ENCODE data around the gene FGGY. TPM values are rescaled to one million over a fixed set of nuclear protein-coding genes. Genes with fewer than 3 reads are reported as not detected.

FGGY gene
- total RNA-seq, 1 experiment from 2014 or later = 4.7 TPM

DNA sequence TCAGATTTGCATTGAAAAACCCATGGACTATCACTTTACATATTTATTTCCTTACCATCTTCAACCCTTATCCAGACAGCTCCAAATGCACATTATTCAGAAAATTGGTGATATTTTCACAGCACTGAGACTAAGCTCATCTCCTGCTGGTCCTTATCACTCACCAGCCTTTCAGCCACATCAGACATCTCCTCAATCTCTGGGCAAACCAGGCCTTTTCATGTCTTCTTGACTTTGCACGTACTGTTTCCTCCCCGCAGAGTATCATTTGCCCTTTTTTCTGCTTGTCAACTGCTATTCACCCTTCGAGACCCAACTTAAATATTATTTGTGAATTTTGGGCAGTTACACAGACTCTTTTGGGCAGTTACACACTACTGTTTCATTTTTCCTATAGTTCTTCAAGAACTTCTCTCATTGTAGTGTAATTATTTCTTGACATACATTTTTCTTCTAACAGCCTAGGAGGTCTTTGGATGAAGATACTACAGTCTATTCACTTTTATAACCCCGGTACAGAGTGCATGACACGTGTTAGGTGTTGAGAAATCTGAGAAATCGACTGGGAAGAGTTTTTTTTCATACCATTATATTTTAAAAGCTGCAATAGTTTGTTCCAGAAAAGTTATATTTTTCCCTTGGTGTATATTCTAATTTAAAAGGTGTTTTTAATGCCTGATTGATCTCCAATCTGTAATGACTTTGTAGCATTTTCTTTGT lies 98.0 kb downstream of the FGGY start:
- no peak for DNase-seq

DNA sequence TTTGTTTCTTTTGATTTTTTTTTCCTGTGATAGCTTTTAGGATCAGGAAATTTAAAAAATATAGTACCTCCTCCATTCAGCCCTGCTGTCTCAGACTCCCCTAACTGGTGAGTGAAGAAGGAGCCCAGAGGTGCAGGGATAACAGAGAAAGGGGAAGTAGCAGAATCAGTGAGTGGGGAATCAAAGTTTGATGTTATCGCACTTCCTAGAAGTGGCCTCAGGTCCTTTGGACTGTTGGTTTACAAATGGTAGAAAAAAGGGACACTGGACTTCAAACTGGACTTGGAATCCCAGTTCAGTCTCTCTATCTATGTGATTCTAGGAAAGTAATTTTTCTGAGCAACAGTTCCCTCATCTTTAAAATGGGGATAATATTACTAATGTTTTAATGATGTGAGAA lies 99.5 kb downstream of the FGGY start:
- no peak overlapping the region for H3K4me2 ChIP-seq (ENCODE audit: low read depth, low read length, poor library complexity, severe bottlenecking)
- no peak overlapping the region for H3K27ac ChIP-seq (ENCODE audit: low read length)
- H3K79me2 ChIP-seq (ENCODE audit: low read length) = no peaks in the 10 kb centered on the region
- H4K20me1 ChIP-seq (ENCODE audit: insufficient read depth, low read depth, low read length) = no peaks in the 10 kb centered on the region
- no peaks in the 10 kb centered on the region for H3K4me1 ChIP-seq (ENCODE audit: low read length)
- no peak overlapping the region for H2AFZ ChIP-seq (ENCODE audit: low read length)
- H3K36me3 ChIP-seq (ENCODE audit: insufficient read depth, low read length) = no peaks in the 10 kb centered on the region
- no peaks in the 10 kb centered on the region for H3K9me2 ChIP-seq (replicated peaks; ENCODE audit: insufficient read depth, low read length)
- no peaks in the 10 kb centered on the region for H3K27me3 ChIP-seq (ENCODE audit: low read length)
- no peak overlapping the region for H3K4me3 ChIP-seq (ENCODE audit: low read length)
- H3K9ac ChIP-seq (ENCODE audit: low read length) = no peak overlapping the region
- no peaks in the 10 kb centered on the region for H3K9me3 ChIP-seq (ENCODE audit: low read length)
- DNase-seq = no peak

More for the DNA sequence above, 98.0 kb downstream of the FGGY start:
- no peaks in the 10 kb centered on the region for H3K4me1 ChIP-seq (ENCODE audit: low read length)
- no peaks in the 10 kb centered on the region for H3K27me3 ChIP-seq (ENCODE audit: low read length)
- H2AFZ ChIP-seq (ENCODE audit: low read length) = no peak overlapping the region
- H3K9ac ChIP-seq (ENCODE audit: low read length) = no peak overlapping the region
- no peaks in the 10 kb centered on the region for H4K20me1 ChIP-seq (ENCODE audit: insufficient read depth, low read depth, low read length)
- H3K36me3 ChIP-seq (ENCODE audit: insufficient read depth, low read length) = no peaks in the 10 kb centered on the region
- no peak overlapping the region for H3K27ac ChIP-seq (ENCODE audit: low read length)
- H3K4me2 ChIP-seq (ENCODE audit: low read depth, low read length, poor library complexity, severe bottlenecking) = no peak overlapping the region
- no peaks in the 10 kb centered on the region for H3K9me3 ChIP-seq (ENCODE audit: low read length)
- no peaks in the 10 kb centered on the region for H3K9me2 ChIP-seq (replicated peaks; ENCODE audit: insufficient read depth, low read length)
- H3K79me2 ChIP-seq (ENCODE audit: low read length) = no peaks in the 10 kb centered on the region
- no peak overlapping the region for H3K4me3 ChIP-seq (ENCODE audit: low read length)

DNA sequence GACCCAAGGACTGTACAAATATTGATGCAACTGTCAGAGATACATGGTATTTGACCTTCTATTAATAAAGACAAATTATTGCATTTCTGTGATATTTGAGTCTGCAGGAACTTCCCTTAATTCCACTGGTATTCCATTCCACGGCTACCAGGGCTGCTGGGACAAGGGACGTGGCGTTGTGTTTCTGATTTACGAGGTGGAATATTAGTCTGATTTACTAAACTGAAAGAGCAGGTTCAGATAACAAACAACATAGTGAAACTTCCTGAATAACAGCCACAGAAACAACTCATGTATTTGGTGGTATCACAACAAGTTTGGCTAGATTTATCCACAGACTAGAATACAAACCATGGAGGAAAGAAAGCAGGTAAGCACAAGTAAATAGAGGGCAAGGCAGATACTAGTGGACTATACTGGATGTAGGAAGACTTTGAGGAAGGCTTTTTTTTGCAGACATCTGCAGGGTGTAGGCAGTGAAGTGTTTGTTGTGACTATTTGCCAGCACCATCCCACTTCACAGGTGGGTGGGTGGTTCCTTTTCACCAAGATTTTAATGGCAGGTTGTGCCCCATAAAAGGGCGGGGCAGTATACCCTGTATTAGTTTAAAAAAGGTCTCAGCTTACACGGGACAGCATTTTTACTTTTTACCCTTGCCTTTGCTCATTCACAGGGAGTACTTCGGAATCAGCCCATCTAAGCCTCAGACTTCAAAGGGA lies 100.4 kb downstream of the FGGY start:
- H3K27me3 ChIP-seq (ENCODE audit: low read length) = no peaks in the 10 kb centered on the region
- no peak overlapping the region for H3K27ac ChIP-seq (ENCODE audit: low read length)
- H3K4me2 ChIP-seq (ENCODE audit: low read depth, low read length, poor library complexity, severe bottlenecking) = no peak overlapping the region
- no peaks in the 10 kb centered on the region for H3K9me2 ChIP-seq (replicated peaks; ENCODE audit: insufficient read depth, low read length)
- H4K20me1 ChIP-seq (ENCODE audit: insufficient read depth, low read depth, low read length) = no peaks in the 10 kb centered on the region
- H3K9me3 ChIP-seq (ENCODE audit: low read length) = no peaks in the 10 kb centered on the region
- no peak overlapping the region for H3K9ac ChIP-seq (ENCODE audit: low read length)
- no peaks in the 10 kb centered on the region for H3K36me3 ChIP-seq (ENCODE audit: insufficient read depth, low read length)
- H2AFZ ChIP-seq (ENCODE audit: low read length) = no peak overlapping the region
- no peaks in the 10 kb centered on the region for H3K4me1 ChIP-seq (ENCODE audit: low read length)
- DNase-seq = no peak
- no peaks in the 10 kb centered on the region for H3K79me2 ChIP-seq (ENCODE audit: low read length)
- no peak overlapping the region for H3K4me3 ChIP-seq (ENCODE audit: low read length)

DNA sequence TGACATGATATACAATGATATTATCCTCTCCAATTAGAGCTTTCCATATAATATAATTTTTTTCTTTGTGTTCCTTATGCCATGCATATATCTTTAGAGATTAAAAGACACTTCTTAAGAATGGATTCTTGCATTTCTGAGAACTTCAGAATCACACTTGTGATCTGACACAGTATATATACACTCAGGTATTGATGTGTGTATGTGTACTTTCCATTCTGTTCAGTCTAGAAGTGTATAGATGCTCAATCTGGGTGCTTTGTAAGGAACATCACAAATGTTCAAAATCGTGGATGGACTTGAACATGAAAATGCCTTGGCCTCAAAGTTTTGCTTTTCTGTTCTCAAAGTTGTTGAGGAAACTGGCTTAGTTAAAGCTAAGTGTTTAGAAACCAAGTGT lies 102.7 kb downstream of the FGGY start:
- H3K4me1 ChIP-seq (ENCODE audit: low read length) = no peaks in the 10 kb centered on the region
- H3K9me2 ChIP-seq (replicated peaks; ENCODE audit: insufficient read depth, low read length) = no peaks in the 10 kb centered on the region
- H3K4me2 ChIP-seq (ENCODE audit: low read depth, low read length, poor library complexity, severe bottlenecking) = no peak overlapping the region
- no peaks in the 10 kb centered on the region for H3K27me3 ChIP-seq (ENCODE audit: low read length)
- H2AFZ ChIP-seq (ENCODE audit: low read length) = no peak overlapping the region
- no peak overlapping the region for H3K9ac ChIP-seq (ENCODE audit: low read length)
- no peaks in the 10 kb centered on the region for H4K20me1 ChIP-seq (ENCODE audit: insufficient read depth, low read depth, low read length)
- H3K9me3 ChIP-seq (ENCODE audit: low read length) = no peaks in the 10 kb centered on the region
- DNase-seq = no peak
- H3K36me3 ChIP-seq (ENCODE audit: insufficient read depth, low read length) = no peaks in the 10 kb centered on the region
- no peak overlapping the region for H3K27ac ChIP-seq (ENCODE audit: low read length)
- H3K4me3 ChIP-seq (ENCODE audit: low read length) = no peak overlapping the region
- H3K79me2 ChIP-seq (ENCODE audit: low read length) = no peaks in the 10 kb centered on the region

DNA sequence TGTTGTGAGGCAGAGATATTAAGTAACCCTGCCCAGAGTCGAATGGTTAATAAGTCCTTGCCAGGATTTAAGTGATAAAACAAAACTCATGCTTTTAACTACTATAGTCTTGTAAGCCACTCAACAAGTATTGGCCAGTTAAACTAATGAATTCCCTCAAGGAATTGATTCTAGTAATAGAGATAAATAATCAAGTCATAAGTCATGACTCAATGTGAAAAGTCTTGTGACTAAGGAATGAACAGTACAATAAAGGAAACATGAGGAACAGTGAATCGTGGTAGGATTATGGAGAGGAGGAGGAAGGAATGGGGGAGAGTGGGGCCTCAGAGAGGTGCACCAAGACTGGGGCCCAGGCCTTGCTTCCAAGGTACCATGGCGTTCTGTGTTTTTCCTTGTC lies 104.7 kb downstream of the FGGY start:
- H4K20me1 ChIP-seq (ENCODE audit: insufficient read depth, low read depth, low read length) = no peaks in the 10 kb centered on the region
- no peaks in the 10 kb centered on the region for H3K4me1 ChIP-seq (ENCODE audit: low read length)
- H3K27me3 ChIP-seq (ENCODE audit: low read length) = no peaks in the 10 kb centered on the region
- no peaks in the 10 kb centered on the region for H3K79me2 ChIP-seq (ENCODE audit: low read length)
- DNase-seq = no peak
- H3K9me2 ChIP-seq (replicated peaks; ENCODE audit: insufficient read depth, low read length) = no peaks in the 10 kb centered on the region
- no peak overlapping the region for H2AFZ ChIP-seq (ENCODE audit: low read length)
- H3K9me3 ChIP-seq (ENCODE audit: low read length) = no peaks in the 10 kb centered on the region
- H3K4me3 ChIP-seq (ENCODE audit: low read length) = no peak overlapping the region
- no peak overlapping the region for H3K9ac ChIP-seq (ENCODE audit: low read length)
- H3K27ac ChIP-seq (ENCODE audit: low read length) = no peak overlapping the region
- no peak overlapping the region for H3K4me2 ChIP-seq (ENCODE audit: low read depth, low read length, poor library complexity, severe bottlenecking)
- H3K36me3 ChIP-seq (ENCODE audit: insufficient read depth, low read length) = no peaks in the 10 kb centered on the region

DNA sequence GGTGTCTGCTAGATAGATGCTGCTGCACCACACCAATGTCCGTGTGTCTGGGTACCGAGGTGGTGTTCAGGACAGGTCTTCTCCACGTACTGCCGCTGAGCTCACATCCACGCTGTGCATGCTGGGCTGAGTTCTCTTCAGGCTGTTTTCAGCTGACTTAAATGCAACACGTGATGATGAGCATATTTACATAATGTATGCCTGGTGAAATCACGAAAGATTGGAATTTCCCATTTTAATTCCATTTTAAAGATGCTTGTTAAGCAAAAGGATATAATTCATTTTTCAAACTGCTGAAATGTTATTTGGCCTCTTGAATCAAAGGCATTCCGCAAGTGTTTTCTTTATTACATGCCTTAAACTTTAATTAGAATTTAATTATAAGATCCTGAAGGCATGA lies 107.9 kb downstream of the FGGY start:
- H3K79me2 ChIP-seq (ENCODE audit: low read length) = no peaks in the 10 kb centered on the region
- H3K36me3 ChIP-seq (ENCODE audit: insufficient read depth, low read length) = no peaks in the 10 kb centered on the region

DNA sequence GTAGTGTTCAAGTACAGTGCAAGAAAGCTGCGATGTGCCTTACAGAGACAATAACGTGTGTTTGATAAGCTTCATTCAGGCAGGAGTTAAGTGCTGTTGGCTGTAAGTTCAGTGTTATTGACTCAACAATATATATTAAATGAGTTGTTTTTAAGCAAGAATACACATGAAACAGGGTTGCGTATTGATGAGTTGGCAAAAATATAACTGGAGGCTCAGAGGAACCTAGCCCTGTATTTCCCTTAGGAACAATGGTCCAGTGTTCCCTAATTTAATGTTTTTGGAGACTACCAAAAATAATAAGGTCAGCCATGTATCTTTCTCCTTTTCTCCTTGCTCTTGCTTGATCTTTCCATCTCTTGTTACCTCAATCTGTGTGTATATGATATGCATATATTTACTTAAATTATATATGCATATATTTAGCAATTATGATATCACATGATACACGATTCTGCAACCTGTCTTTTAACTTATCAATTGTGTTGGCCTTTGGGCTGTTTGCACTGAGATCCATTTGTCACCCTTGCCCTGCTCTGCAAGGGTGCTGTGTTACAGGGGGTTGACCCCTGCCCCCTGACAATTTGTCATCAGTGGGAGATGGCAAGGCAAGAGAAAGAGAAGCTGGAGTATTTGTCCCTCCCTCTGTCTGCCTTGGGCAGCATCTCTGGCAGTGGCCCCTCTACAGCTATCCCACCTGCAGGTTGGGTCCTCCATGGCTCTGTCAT lies 109.7 kb downstream of the FGGY start:
- Histone ChIP-seq H3K4me3 (ENCODE audit: low read length) (no peak overlapping the region), H3K36me3 (ENCODE audit: insufficient read depth, low read length) (no peaks in the 10 kb centered on the region), H3K9ac (ENCODE audit: low read length) (no peak overlapping the region), H3K9me3 (ENCODE audit: low read length) (no peaks in the 10 kb centered on the region), H3K27me3 (ENCODE audit: low read length) (no peaks in the 10 kb centered on the region), H3K4me2 (ENCODE audit: low read depth, low read length, poor library complexity, severe bottlenecking) (no peak overlapping the region), H4K20me1 (ENCODE audit: insufficient read depth, low read depth, low read length) (no peaks in the 10 kb centered on the region), H3K9me2 (replicated peaks; ENCODE audit: insufficient read depth, low read length) (no peaks in the 10 kb centered on the region), H3K27ac (ENCODE audit: low read length) (no peak overlapping the region), H2AFZ (ENCODE audit: low read length) (no peak overlapping the region), H3K4me1 (ENCODE audit: low read length) (no peaks in the 10 kb centered on the region), H3K79me2 (ENCODE audit: low read length) (no peaks in the 10 kb centered on the region)
- DNase-seq = no peak

More for the DNA sequence above, 107.9 kb downstream of the FGGY start:
- H3K9ac ChIP-seq (ENCODE audit: low read length) = no peak overlapping the region
- no peaks in the 10 kb centered on the region for H3K9me2 ChIP-seq (replicated peaks; ENCODE audit: insufficient read depth, low read length)
- no peaks in the 10 kb centered on the region for H4K20me1 ChIP-seq (ENCODE audit: insufficient read depth, low read depth, low read length)
- no peak overlapping the region for H3K4me2 ChIP-seq (ENCODE audit: low read depth, low read length, poor library complexity, severe bottlenecking)
- no peak for DNase-seq
- H3K9me3 ChIP-seq (ENCODE audit: low read length) = no peaks in the 10 kb centered on the region
- no peak overlapping the region for H2AFZ ChIP-seq (ENCODE audit: low read length)
- no peak overlapping the region for H3K4me3 ChIP-seq (ENCODE audit: low read length)
- no peaks in the 10 kb centered on the region for H3K4me1 ChIP-seq (ENCODE audit: low read length)
- no peak overlapping the region for H3K27ac ChIP-seq (ENCODE audit: low read length)
- no peaks in the 10 kb centered on the region for H3K27me3 ChIP-seq (ENCODE audit: low read length)

DNA sequence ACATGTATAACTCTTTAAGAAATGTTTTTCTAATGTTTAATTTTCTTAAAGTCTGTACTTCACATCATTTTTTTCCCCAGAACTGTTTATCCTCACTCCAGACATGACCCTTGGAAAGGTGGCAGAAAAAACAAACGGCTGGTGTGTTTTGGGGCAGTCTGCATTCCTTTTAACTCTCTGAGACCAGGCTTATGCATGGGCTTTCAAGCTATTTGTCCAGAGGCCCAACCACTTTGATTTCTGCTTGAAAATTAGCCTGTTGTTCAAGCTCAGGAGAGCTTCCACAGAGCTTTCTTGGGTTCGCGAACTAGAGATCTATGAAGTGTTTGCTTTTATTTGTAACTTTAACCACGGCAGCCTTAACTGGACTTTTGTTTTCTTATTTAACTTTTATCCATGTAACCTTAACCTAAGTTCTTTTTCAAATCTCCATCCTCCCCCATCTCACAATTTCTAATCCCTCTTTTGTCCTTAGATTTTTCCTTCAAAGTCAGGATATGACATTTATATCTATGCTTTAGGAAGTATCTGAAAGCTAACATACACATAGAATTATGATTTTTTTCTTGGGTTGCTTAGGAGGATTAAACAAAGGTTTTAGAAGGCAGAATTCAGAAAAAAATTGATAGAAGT lies 111.8 kb downstream of the FGGY start:
- no peaks in the 10 kb centered on the region for H4K20me1 ChIP-seq (ENCODE audit: insufficient read depth, low read depth, low read length)
- no peaks in the 10 kb centered on the region for H3K27me3 ChIP-seq (ENCODE audit: low read length)
- no peaks in the 10 kb centered on the region for H3K9me3 ChIP-seq (ENCODE audit: low read length)
- no peak overlapping the region for H3K4me3 ChIP-seq (ENCODE audit: low read length)
- no peak overlapping the region for H3K4me2 ChIP-seq (ENCODE audit: low read depth, low read length, poor library complexity, severe bottlenecking)
- no peaks in the 10 kb centered on the region for H3K36me3 ChIP-seq (ENCODE audit: insufficient read depth, low read length)
- no peak for DNase-seq
- no peaks in the 10 kb centered on the region for H3K9me2 ChIP-seq (replicated peaks; ENCODE audit: insufficient read depth, low read length)
- no peak overlapping the region for H2AFZ ChIP-seq (ENCODE audit: low read length)
- no peaks in the 10 kb centered on the region for H3K4me1 ChIP-seq (ENCODE audit: low read length)
- no peaks in the 10 kb centered on the region for H3K79me2 ChIP-seq (ENCODE audit: low read length)
- H3K9ac ChIP-seq (ENCODE audit: low read length) = no peak overlapping the region
- no peak overlapping the region for H3K27ac ChIP-seq (ENCODE audit: low read length)
